GM19099 (cell line): ENCODE results near the gene DDRGK1.
A peak's percentile ranks its signal among the peaks of the same experiment; 100 is the strongest.

ENCODE experiments used
- POLR2A ChIP-seq: IDR thresholded peaks from 3 replicates; pipeline ENCODE4 v1.6.1; 2011; ENCODE audit warnings: low read depth; ENCODE audit not compliant: insufficient read length; ENCODE audit errors: extremely low read depth

DDRGK1 gene

GRCh38 chr20:3204124-3204794, at the start of gene DDRGK1:
Gene DDRGK1, minus strand, starts transcription at chr20:3204682. Its CDS starts 55 bp downstream, at chr20:3204627.
- TF ChIP-seq POLR2A = peak; percentile 85

DNA sequence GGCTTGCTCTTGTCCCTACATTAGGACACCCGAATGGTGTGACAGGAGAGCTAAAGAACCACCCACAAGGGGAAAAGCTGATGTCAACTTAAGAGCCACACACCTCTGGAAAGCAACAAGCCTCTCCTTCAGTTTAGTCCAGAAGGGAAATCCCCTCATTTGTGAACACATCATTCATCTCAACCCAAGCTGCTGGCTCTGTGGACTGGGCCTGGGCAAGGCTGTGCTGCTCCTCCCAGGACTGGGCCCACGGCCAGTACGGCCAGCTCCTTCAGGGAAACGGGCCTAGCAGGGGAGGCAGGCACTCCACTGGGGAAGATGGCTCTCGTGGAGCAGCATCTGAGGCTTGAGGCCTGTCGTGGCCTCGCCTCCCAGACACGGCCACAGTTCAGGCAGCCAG, 47.3 kb upstream of the DDRGK1 start:
- TF ChIP-seq POLR2A = no peak

DNA sequence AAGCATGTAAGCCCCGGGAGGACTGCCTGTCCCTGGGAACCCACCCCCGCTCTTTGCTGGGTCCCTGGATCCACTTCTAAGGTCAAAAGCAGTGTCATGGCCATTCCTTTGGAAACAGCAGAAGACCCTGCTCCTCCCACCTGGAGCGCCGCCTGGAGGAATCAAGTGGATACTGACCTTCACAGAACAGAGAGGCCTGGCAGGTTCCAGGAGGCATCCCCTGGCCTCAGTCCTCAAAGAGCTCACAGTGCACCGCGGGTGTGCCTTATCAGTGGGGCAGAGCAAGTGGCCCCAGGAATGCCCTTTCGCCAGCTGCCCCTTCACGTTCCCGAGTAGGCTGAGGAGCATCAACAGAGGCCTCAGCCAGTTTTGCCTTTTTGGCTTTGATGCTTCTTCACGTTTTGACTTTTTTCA, 45.6 kb upstream of the DDRGK1 start:
- TF ChIP-seq POLR2A = no peak

DNA sequence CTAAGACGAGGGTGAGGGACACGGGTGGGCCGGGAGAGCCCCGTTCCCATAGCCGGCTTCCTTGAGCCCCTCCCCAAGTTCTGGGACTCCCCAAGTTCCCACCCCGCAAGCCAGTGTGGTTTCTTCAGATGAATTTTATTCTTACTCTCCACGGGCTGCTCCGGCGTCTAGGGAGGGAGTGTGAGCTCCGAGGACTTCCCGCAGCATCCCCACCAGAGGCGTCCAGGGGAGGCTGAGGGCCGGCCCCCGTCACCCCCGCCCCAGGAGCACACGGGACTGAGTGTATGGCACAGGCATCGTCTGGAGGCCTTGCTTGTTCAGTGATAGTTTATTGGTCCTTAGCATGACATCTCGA, 44.5 kb upstream of the DDRGK1 start:
- TF ChIP-seq POLR2A = no peak

- no peak for TF ChIP-seq POLR2A
These were observed 43.9 kb upstream of the DDRGK1 start for GRCh38 chr20:3248167-3248992.

- TF ChIP-seq POLR2A = no peak
These were observed 43.2 kb upstream of the DDRGK1 start for GRCh38 chr20:3247638-3248037.

GRCh38 chr20:3246682-3247081, 42.2 kb upstream of the DDRGK1 start:
- TF ChIP-seq POLR2A = no peak

- no peak for TF ChIP-seq POLR2A
These were observed 41.2 kb upstream of the DDRGK1 start for GRCh38 chr20:3245711-3246110.

- no peak for TF ChIP-seq POLR2A
These were observed 40.7 kb upstream of the DDRGK1 start for GRCh38 chr20:3245156-3245555.

- TF ChIP-seq POLR2A = no peak
These were observed 40.1 kb upstream of the DDRGK1 start for GRCh38 chr20:3244613-3245012.

DNA sequence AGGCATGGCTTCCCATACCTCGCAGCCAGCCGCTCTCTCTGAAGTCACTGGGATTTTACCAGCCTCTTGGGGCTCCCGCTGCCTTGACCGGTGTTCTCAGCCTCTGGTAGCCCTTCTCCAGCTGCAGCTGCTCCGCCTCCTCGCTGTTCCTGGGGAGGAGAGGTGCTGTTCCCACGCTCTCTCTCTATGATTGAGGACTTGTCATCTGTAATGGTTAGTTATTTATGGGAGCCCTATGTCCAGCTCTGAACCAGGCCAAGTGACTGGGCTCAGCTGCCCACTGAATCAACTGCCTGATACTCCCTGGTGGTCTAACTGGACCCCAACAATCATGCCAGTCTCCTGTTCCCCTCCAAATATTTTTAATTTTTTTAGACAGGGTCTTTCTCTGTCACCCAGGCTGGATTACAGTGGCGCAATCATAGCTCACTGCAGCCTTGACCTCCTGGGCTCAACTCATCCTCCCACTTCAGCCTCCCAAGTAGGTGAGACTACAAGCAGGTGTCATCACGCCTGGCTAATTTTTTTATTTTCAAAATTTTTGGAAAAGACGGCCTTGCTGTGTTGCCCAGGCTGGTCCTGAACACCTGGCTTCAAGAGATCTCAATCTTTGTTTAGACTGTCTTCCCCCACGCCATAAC, 39.4 kb upstream of the DDRGK1 start:
- TF ChIP-seq POLR2A = no peak

- no peak for TF ChIP-seq POLR2A
These were observed 37.8 kb upstream of the DDRGK1 start for GRCh38 chr20:3242172-3242692.

DNA sequence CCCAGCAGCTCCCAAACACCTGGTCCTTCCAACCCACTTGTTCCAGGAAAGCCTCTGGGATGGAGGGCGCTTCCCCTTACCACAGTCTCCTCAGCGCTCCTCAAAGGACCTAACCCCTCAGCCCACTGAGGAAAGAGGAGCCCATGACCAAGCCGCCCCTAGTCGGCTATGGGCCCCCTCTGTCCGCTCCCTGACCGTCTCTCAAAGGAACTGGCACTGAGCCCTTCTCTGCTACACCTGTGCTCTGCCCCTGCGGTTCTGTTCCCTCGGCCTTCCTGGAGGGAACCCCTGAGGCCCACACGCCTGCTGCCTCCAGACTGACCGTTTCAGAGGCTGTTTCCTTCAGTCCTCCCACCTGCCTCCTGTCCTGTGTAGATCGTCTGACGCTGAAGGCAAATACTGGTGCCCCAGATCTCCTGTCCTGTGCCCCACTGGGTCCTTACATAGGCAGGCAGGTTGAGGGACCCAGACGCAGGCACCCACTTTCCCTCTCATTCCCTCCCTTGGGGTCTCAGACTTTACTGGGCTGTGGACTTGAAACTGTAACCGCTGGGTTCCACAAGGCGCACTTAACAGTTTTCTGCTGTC, 36.4 kb upstream of the DDRGK1 start:
- no peak for TF ChIP-seq POLR2A

GRCh38 chr20:3239867-3240775, 35.6 kb upstream of the DDRGK1 start:
- no peak for TF ChIP-seq POLR2A
